HEK293T (cell line): ENCODE measurements around the gene CD81.

Source experiments
- BHLHE40 ChIP-seq: fragments of 450-650 bp; IDR thresholded peaks from 2 replicates; pipeline ENCODE4 v1.6.1; 2016; ENCODE audit warnings: mild to moderate bottlenecking, moderate library complexity, borderline replicate concordance
- ELF4 ChIP-seq: fragments of 450-650 bp; IDR thresholded peaks from 2 replicates; pipeline ENCODE4 v1.6.1; 2017; ENCODE audit warnings: antibody characterized with exemption
- FOXM1 ChIP-seq: fragments of 450-650 bp; IDR thresholded peaks from 2 replicates; pipeline ENCODE4 v1.6.1; 2017; ENCODE audit warnings: mild to moderate bottlenecking, borderline replicate concordance
- SP1 ChIP-seq: fragments of 450-650 bp; IDR thresholded peaks from 2 replicates; pipeline ENCODE4 v1.6.1; 2017
- SUZ12 ChIP-seq: fragments of 450-650 bp; IDR thresholded peaks from 2 replicates; pipeline ENCODE4 v1.6.1; 2016; ENCODE audit warnings: mild to moderate bottlenecking
- TARDBP ChIP-seq: fragments of 450-650 bp; IDR thresholded peaks from 2 replicates; pipeline ENCODE4 v1.6.1; 2016
- ZNF384 ChIP-seq: fragments of 450-650 bp; IDR thresholded peaks from 2 replicates; pipeline ENCODE4 v1.6.1; 2016
- TF ChIP-seq, protein P1 (sequence below): fragments of 450-650 bp; IDR thresholded peaks from 2 replicates; pipeline ENCODE4 v1.6.1; 2016

GRCh38 chr11:2369320-2369719 is 7.8 kb upstream of the CD81 start:
- TF ChIP-seq ZNF384 (no peak), ELF4 (no peak), BHLHE40 (no peak), FOXM1 (no peak), SUZ12 (no peak), SP1 (no peak), TARDBP (no peak)
- TF ChIP-seq, protein P1, sequence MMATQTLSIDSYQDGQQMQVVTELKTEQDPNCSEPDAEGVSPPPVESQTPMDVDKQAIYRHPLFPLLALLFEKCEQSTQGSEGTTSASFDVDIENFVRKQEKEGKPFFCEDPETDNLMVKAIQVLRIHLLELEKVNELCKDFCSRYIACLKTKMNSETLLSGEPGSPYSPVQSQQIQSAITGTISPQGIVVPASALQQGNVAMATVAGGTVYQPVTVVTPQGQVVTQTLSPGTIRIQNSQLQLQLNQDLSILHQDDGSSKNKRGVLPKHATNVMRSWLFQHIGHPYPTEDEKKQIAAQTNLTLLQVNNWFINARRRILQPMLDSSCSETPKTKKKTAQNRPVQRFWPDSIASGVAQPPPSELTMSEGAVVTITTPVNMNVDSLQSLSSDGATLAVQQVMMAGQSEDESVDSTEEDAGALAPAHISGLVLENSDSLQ: no peak
